ENCODE measurements around the gene NEURL1. TPM values are rescaled to one million over a fixed set of nuclear protein-coding genes. Genes with fewer than 3 reads are reported as not detected.

The NEURL1 gene
- total RNA-seq, 1 donor from 2014 or later: 1.3 TPM

GRCh38 chr10:103599907-103600306, 106.4 kb downstream of the NEURL1 start:
- DNase-seq (ENCODE audit: low read depth): no peak
- no peak for TF ChIP-seq CTCF (conservative IDR thresholded peaks at IDR 0.05; ENCODE audit: low read depth, low read length)
- H3K4me3 ChIP-seq (ENCODE audit: low read depth, low read length): no peak overlapping the region

DNA sequence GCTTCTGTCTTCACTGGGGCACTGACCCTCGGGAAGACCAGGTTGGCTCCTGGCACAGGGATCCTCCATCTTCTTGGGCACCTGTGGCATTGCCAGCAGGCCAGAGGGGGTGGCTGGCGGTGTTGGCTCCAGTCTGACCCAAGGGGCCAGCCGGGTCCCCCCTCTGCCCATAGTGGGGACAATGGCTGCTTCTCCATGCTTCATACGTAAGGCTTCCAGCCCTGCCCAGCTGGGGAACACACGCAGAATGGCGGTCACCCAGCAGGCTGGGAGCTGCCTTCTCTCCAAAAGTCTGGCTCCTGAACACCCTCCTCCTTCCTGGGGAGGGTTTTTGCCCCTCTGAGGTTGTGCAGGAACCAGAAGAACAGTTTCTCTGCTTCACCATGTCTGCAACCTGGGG, 106.8 kb downstream of the NEURL1 start:
- TF ChIP-seq CTCF (conservative IDR thresholded peaks at IDR 0.05; ENCODE audit: low read depth, low read length): no peak
- H3K4me3 ChIP-seq (ENCODE audit: low read depth, low read length): no peak overlapping the region
- no peak for DNase-seq (ENCODE audit: low read depth)

DNA sequence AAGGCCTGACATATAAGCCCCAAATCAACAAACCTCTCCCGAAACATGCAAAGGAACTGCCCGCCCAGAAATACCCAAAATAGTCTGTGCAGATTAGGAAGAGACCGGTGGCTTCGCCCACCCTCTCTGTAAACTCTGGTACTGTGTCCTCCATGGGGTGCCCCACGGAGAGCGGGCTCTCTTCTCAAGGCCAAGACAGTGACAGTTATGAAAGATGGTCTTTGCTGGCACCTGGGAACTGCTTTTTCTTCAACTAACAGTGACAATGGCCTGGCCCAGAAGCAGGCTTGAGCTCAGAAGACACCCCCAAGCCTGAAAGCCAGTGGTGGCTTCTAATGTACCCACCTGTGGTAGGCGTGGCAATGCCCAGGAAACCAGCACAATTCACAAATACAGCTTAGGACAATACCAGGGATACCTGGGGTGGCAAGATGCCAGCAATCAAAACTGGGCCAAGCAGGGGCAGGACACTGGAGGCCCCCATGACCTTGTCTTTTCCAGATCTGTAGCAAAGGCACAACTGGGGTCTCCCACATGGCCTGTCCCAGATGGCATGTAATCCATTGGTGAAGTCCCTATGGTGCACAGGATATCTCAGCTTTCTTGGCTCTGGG, 107.6 kb downstream of the NEURL1 start:
- no peak overlapping the region for H3K4me3 ChIP-seq (ENCODE audit: low read depth, low read length)
- TF ChIP-seq CTCF (conservative IDR thresholded peaks at IDR 0.05; ENCODE audit: low read depth, low read length): no peak
- no peak for DNase-seq (ENCODE audit: low read depth)

DNA sequence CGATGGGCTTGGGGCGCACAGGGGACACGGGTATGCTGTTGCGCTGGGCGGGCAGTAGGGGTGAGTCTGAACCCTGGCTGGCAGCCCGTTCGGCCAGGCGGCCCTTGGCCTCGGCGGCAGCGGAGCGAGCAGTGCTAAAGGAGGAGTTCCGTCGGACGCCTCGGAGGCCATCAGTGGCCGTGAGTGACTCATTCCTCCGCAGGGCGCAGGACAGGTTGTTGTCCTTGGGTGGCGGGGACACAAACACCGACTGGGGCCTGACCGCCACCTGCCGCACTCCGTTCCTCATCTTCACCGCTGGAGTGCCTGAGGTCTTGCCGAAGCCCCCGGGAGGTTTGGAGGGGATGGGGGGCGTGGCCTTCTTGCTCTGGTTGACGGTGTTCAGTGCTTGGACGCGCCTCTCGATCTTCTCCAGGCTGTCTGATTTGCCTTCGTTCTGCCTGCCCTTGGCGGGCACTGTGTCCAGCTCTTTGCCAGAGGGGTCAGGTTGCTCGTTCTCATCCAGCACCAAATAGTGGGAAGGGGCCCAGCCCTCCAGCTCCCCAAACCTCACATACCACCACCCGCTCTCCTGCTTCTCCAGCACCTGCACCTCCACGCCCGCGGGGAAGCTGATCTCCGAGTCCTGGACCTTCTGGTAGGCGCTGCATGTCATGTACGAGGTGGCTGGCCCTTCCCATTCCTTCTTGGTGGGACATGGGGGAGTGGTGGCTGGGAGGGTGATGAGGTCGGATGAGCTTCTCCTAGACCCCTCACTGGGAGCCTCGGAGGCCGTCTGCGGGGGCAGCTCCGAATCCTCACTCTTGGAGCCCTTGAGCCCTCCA, 108.7 kb downstream of the NEURL1 start:
- no peak for TF ChIP-seq CTCF (conservative IDR thresholded peaks at IDR 0.05; ENCODE audit: low read depth, low read length)
- H3K4me3 ChIP-seq (ENCODE audit: low read depth, low read length): no peak overlapping the region
- DNase-seq (ENCODE audit: low read depth): no peak

DNA sequence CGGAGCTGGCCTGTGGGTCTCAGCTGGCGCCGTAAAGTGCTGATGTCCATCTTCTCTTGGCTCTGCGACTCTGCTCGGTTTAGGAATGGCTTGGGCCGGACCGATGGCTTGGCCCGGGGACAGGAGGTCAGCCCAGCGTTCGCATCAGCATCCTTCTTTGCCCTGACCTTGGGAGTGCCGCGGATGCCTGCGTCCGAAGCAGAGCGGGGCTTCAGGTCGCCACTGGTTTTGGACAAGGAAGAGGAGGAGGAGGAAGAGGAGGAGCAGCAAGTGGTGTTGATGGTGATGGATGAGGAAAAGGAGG, 109.3 kb downstream of the NEURL1 start:
- no peak for DNase-seq (ENCODE audit: low read depth)
- H3K4me3 ChIP-seq (ENCODE audit: low read depth, low read length): no peak overlapping the region
- no peak for TF ChIP-seq CTCF (conservative IDR thresholded peaks at IDR 0.05; ENCODE audit: low read depth, low read length)

- TF ChIP-seq CTCF (conservative IDR thresholded peaks at IDR 0.05; ENCODE audit: low read depth, low read length): no peak
- no peak overlapping the region for H3K4me3 ChIP-seq (ENCODE audit: low read depth, low read length)
Measured at GRCh38 chr10:103603382-103603781, 109.9 kb downstream of the NEURL1 start.

More at GRCh38 chr10:103603382-103603781, 109.9 kb downstream of the NEURL1 start:
- DNase-seq (ENCODE audit: low read depth): no peak

All from epithelial cell of proximal tubule (primary cell).